H1 (cell line): ENCODE measurements around the gene EXOC1. TPM values are rescaled to one million over a fixed set of nuclear protein-coding genes. Genes with fewer than 3 reads are reported as not detected.

ENCODE experiments used
- ASH2L ChIP-seq: fragments of 200-600, 300-600 bp; sonication (generic); IDR thresholded peaks from one replicate; pipeline ENCODE4 v1.7.1; 2017; ENCODE audit warnings: low read length
- CHD1 ChIP-seq: IDR thresholded peaks from 2 replicates; pipeline ENCODE4 v1.6.1; 2012; ENCODE audit warnings: low read depth, low read length, improper control_type of control experiment
- CTBP2 ChIP-seq: IDR thresholded peaks from 2 replicates; pipeline ENCODE4 v1.7.0; 2011; ENCODE audit warnings: borderline replicate concordance, mild to moderate bottlenecking, moderate library complexity, mixed read lengths, low read length; ENCODE audit not compliant: insufficient read depth, insufficient read length
- KDM1A ChIP-seq: fragments of 200-600, 300-600 bp; sonication (generic); IDR thresholded peaks from 2 replicates; pipeline ENCODE4 v1.7.1; 2016; ENCODE audit warnings: mild to moderate bottlenecking, low read length, borderline replicate concordance
- NANOG ChIP-seq: IDR thresholded peaks from 2 replicates; pipeline ENCODE4 v1.6.1; 2011; ENCODE audit warnings: low read length, low read depth, mild to moderate bottlenecking, inconsistent platforms; ENCODE audit not compliant: insufficient read depth, poor library complexity, severe bottlenecking
- POLR2AphosphoS5 ChIP-seq: IDR thresholded peaks from 2 replicates; pipeline ENCODE4 v1.6.1; 2011; ENCODE audit warnings: low read depth, low read length
- SP2 ChIP-seq: IDR thresholded peaks from 2 replicates; pipeline ENCODE4 v1.6.1; 2012; ENCODE audit warnings: mild to moderate bottlenecking, low read length, inconsistent platforms
- TAF7 ChIP-seq: optimal IDR thresholded peaks from 2 replicates; pipeline ENCODE3; 2011; ENCODE audit warnings: low read depth, mild to moderate bottlenecking, inconsistent platforms, low read length, moderate library complexity, borderline replicate concordance
- polyA plus RNA-seq, 7 experiments: library from polyadenylated mRNA; depleted of rRNA in 3 of 7; stranded (reverse) in 5 of 7; unstranded in 2 of 7; fragments of >200 nt in 5 of 7; fragments of 200-250 nt in 2 of 7; gene quantifications; 1 replicate in 5 of 7; 2 replicates in 1 of 7; 4 replicates in 1 of 7; pipeline versions ENCODE4 v1.2.1 to v1.2.3, GENCODE V29; 2011 to 2013; ENCODE audit warnings: missing spikeins in 2 of 7, mixed read lengths in 2 of 7
- total RNA-seq: library from RNA; stranded (reverse); fragmentation: NEBNext Ultra II Directional; extraction: Animal tissue kit (Norgen Biotek cat#: 25700); gene quantifications from 2 replicates; pipeline ENCODE4 v1.2.1, GENCODE V29; 2021

The EXOC1 gene
- total and polyA plus RNA-seq, 2 of the 8 experiments (the other 6 are each of a cell fraction or from before 2014, with no cell fraction given) = 5.9 to 19.6 TPM

- TF ChIP-seq TAF7 = no peak
- no peak for TF ChIP-seq POLR2AphosphoS5
- TF ChIP-seq SP2 = no peak
- TF ChIP-seq NANOG = no peak
- no peak for TF ChIP-seq CTBP2
- no peak for TF ChIP-seq KDM1A
- TF ChIP-seq ASH2L = no peak
- TF ChIP-seq CHD1 = no peak
These were observed 88.5 kb downstream of the EXOC1 start (continued) for GRCh38 chr4:55941881-55942396.
